Trophoblast cell (in vitro differentiated cells and primary cell): ENCODE measurements around the gene DDIT3.

Source experiments
- DNase-seq, 2 donors: peaks; one replicate each; pipeline ENCODE4 v3.0.0-alpha.2; 2016
- H2AFZ ChIP-seq: 2 replicates; pipeline ENCODE4 v1.6.1; 2013; ENCODE audit warnings: low read length, moderate library complexity, mild to moderate bottlenecking; ENCODE audit not compliant: insufficient read depth, poor library complexity
- H2AK5ac ChIP-seq: 2 replicates; pipeline ENCODE4 v1.6.1; 2013; ENCODE audit warnings: mild to moderate bottlenecking, low read length
- H2BK120ac ChIP-seq: 2 replicates; pipeline ENCODE4 v1.6.1; 2013; ENCODE audit warnings: low read length, mild to moderate bottlenecking, moderate library complexity; ENCODE audit not compliant: insufficient read depth, poor library complexity
- H2BK12ac ChIP-seq: 2 replicates; pipeline ENCODE4 v1.6.1; 2013; ENCODE audit warnings: mild to moderate bottlenecking, low read length, moderate library complexity
- H2BK5ac ChIP-seq: 2 replicates; pipeline ENCODE4 v1.6.1; 2013; ENCODE audit warnings: low read length, low read depth, moderate library complexity, mild to moderate bottlenecking; ENCODE audit not compliant: poor library complexity
- H3K14ac ChIP-seq: 2 replicates; pipeline ENCODE4 v1.6.1; 2013; ENCODE audit warnings: mild to moderate bottlenecking, low read length
- H3K18ac ChIP-seq: 2 replicates; pipeline ENCODE4 v1.6.1; 2013; ENCODE audit warnings: mild to moderate bottlenecking, low read length
- H3K23ac ChIP-seq: 2 replicates; pipeline ENCODE4 v1.6.1; 2013; ENCODE audit warnings: low read length
- H3K27ac ChIP-seq: 2 replicates; pipeline ENCODE4 v1.5.1; 2013; ENCODE audit warnings: low read depth, mild to moderate bottlenecking, inconsistent platforms, low read length, moderate library complexity
- H3K27me3 ChIP-seq: 2 replicates; pipeline ENCODE4 v1.6.1; 2013; ENCODE audit warnings: inconsistent platforms, mild to moderate bottlenecking, low read length, moderate library complexity; ENCODE audit not compliant: insufficient read depth
- H3K36me3 ChIP-seq, 2 experiments: 1 replicate in 1 of 2; 2 replicates in 1 of 2; pipeline ENCODE4 v1.6.1; 2013; ENCODE audit warnings: low read length in 2 of 2, mild to moderate bottlenecking in 2 of 2, moderate library complexity in 1 of 2; ENCODE audit not compliant: insufficient read depth in 2 of 2, control insufficient read depth in 1 of 2
- H3K4ac ChIP-seq: 2 replicates; pipeline ENCODE4 v1.6.1; 2013; ENCODE audit warnings: low read depth, mild to moderate bottlenecking, low read length, moderate library complexity
- H3K4me1 ChIP-seq, 2 experiments: 1 replicate in 1 of 2; 2 replicates in 1 of 2; pipeline ENCODE4 v1.6.1; 2013; ENCODE audit warnings: low read length in 2 of 2, mild to moderate bottlenecking in 2 of 2, moderate library complexity in 1 of 2; ENCODE audit not compliant: insufficient read depth in 2 of 2, control insufficient read depth in 1 of 2
- H3K4me2 ChIP-seq: 2 replicates; pipeline ENCODE4 v1.6.1; 2013; ENCODE audit warnings: inconsistent platforms, mild to moderate bottlenecking, low read length, moderate library complexity
- H3K4me3 ChIP-seq: 2 replicates; pipeline ENCODE4 v1.5.1; 2013; ENCODE audit warnings: mild to moderate bottlenecking, low read depth, low read length, inconsistent platforms
- H3K79me1 ChIP-seq: one replicate; pipeline ENCODE4 v1.6.1; 2013; ENCODE audit warnings: low read length
- H3K79me2 ChIP-seq: 2 replicates; pipeline ENCODE4 v1.6.1; 2013; ENCODE audit warnings: low read length, mild to moderate bottlenecking; ENCODE audit not compliant: control insufficient read depth, insufficient read depth, poor library complexity
- H3K9ac ChIP-seq: 2 replicates; pipeline ENCODE4 v1.6.1; 2013; ENCODE audit warnings: mild to moderate bottlenecking, low read length
- H3K9me3 ChIP-seq: 2 replicates; pipeline ENCODE4 v1.6.1; 2013; ENCODE audit warnings: low read depth, mild to moderate bottlenecking, control low read depth, inconsistent platforms, low read length; ENCODE audit not compliant: insufficient read depth
- H4K12ac ChIP-seq: 2 replicates; pipeline ENCODE4 v1.6.1; 2013; ENCODE audit warnings: low read depth, mild to moderate bottlenecking, low read length, moderate library complexity
- H4K8ac ChIP-seq: 2 replicates; pipeline ENCODE4 v1.6.1; 2013; ENCODE audit warnings: low read depth, mild to moderate bottlenecking, low read length, moderate library complexity
- H4K91ac ChIP-seq: one replicate; pipeline ENCODE4 v1.6.1; 2013; ENCODE audit warnings: low read depth, mild to moderate bottlenecking, low read length, moderate library complexity
- WGBS: extraction: QIAGEN DNeasy Blood & Tissue Kit; methylation state at CpG from one replicate; pipeline ENCODE4 v1.1.7; 2013; ENCODE audit warnings: missing lambda C conversion rate; ENCODE audit not compliant: insufficient read length, insufficient coverage; ENCODE audit errors: extremely low coverage; 5-methylcytosine and 5-hydroxymethylcytosine counted together

DDIT3 gene

DNA sequence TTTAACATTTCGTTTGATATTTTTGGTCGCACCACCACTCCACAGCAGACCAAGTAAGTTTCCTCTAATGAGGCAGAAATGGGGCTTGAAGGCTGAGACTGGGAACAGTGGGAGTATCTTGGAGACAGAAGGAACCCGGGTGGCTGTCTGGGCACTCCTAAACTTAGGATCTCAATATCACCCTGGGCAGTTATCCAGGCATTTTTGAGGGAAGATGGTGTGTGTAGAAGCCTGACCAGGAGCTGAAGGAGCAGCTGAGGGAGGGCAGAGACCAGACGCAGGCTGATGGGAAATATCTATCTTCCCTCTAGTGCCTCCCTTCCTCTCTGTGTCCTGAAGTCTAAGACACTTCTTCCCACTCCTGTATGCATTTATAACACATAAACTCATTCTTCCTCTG, 21.7 kb downstream of the DDIT3 start:
- Histone ChIP-seq H3K36me3 (peaks cover 56 to 64% of the 10 kb centered on the region in 2 experiments), H3K4me3 (no peak overlapping the region), H3K9me3 (no peaks in the 10 kb centered on the region), H3K27me3 (no peaks in the 10 kb centered on the region), H2AFZ (no peak overlapping the region), H3K79me1 (no peaks in the 10 kb centered on the region), H4K8ac (no peak overlapping the region), H4K91ac (no peak overlapping the region), H3K4me1 (no peaks in the 10 kb centered on the region), H2AK5ac (no peak overlapping the region), H3K27ac (no peak overlapping the region), H3K4ac (no peak overlapping the region), H3K14ac (no peak overlapping the region), H3K18ac (no peak overlapping the region), H4K12ac (no peak overlapping the region), H3K9ac (no peak overlapping the region), H2BK120ac (no peak overlapping the region), H3K4me2 (no peak overlapping the region), H2BK12ac (no peak overlapping the region), H2BK5ac (no peak overlapping the region), H3K23ac (no peak overlapping the region), H3K79me2 (no peaks in the 10 kb centered on the region)
- DNase-seq, result no peak
- WGBS, result no CpG with 5 or more reads among the region's 4 CpGs

DNA sequence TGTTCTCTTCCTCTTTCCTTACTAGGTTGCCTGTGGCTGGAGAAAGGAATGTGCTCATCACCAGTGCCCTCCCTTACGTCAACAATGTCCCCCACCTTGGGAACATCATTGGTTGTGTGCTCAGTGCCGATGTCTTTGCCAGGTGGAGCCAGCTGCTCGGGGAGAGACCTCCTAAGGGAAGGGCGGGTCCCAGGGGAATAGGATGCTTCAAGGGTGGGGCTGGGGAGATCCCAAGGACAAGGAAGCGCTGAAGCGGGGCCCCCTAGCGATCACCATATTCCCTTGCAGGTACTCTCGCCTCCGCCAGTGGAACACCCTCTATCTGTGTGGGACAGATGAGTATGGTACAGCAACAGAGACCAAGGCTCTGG, 22.2 kb downstream of the DDIT3 start:
- DNase-seq, result no peak
- no peak overlapping the region for H2AFZ ChIP-seq
- H3K23ac ChIP-seq, result no peak overlapping the region
- H3K36me3 ChIP-seq, result peaks cover 52 to 64% of the 10 kb centered on the region in 2 experiments
- no peak overlapping the region for H4K12ac ChIP-seq
- no peak overlapping the region for H2BK5ac ChIP-seq
- H3K4me1 ChIP-seq, result no peaks in the 10 kb centered on the region
- no peak overlapping the region for H3K14ac ChIP-seq
- H3K9ac ChIP-seq, result no peak overlapping the region
- no peaks in the 10 kb centered on the region for H3K27me3 ChIP-seq
- H2AK5ac ChIP-seq, result no peak overlapping the region
- H3K79me1 ChIP-seq, result no peaks in the 10 kb centered on the region
- H3K4ac ChIP-seq, result no peak overlapping the region
- H3K79me2 ChIP-seq, result no peaks in the 10 kb centered on the region
- no peak overlapping the region for H4K91ac ChIP-seq
- H3K4me3 ChIP-seq, result no peak overlapping the region
- WGBS, result no CpG with 5 or more reads among the region's 9 CpGs
- H2BK12ac ChIP-seq, result no peak overlapping the region
- no peak overlapping the region for H4K8ac ChIP-seq
- H3K18ac ChIP-seq, result no peak overlapping the region
- H3K4me2 ChIP-seq, result no peak overlapping the region
- no peaks in the 10 kb centered on the region for H3K9me3 ChIP-seq
- no peak overlapping the region for H3K27ac ChIP-seq
- H2BK120ac ChIP-seq, result no peak overlapping the region

DNA sequence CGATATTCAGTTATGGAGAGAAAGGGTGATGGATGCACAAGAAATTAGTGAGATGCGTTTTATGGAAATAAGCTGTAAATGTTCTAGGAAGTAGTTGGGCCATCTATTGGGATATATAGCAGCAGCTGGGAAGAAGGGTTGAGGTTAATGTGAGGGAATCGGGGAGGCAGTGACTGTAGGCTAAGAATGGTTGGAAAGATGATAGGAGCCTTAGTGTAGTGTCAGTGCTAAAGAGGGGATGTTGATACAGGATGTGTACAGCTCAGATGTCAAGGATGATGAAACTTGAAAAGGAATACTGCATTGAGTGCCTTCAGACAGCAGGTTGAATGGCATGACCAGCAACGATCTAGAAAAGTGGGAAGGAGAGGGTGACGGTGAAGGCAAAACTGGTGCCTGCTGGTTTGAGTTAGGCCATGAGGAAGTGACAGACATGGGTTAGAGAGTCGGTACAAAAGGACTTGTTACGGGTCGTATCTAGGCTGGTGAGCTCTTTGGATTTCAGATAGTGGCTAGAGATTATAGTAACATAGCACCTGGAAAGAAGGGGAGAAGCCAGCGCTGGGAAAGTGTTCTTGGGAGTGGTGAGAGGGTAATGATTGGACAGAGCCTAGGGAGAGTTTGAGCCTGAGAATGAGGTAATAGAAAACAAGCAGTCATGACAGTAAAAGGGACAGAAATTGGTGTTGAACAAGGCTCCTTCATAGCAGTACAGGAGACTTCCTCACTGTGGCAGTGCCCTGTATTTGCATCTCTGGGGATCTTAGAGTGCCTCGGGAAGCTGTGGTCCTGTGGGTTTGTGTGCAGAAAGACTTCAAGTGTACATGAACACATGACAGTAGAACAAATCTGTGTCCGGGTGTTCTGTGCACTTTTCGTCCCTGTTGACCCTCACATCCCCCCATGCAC, 22.8 kb downstream of the DDIT3 start:
- no peak overlapping the region for H2AFZ ChIP-seq
- 100% methylated on average over 2 of the region's 12 CpGs for WGBS

DNA sequence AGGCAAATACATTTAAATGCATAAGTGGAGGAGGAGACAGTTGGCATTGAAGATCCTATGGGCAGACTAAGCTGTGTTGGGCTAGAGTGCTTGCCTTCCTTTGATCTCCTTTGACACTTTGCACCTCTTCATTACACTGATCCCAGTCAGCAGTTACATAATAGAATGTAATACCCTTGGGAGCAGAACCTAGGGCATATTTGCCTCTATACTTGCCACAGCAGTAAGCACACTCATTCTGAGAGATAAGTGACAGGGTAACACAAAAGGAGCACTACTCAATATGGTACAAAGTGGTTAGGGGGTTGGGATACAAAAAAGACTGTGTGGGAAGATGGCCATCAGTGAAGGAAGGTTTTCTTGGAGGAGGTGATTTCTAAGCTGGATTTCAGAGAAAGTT, 23.5 kb downstream of the DDIT3 start:
- no peak overlapping the region for H3K23ac ChIP-seq
- no peak for DNase-seq
- H3K27me3 ChIP-seq, result no peaks in the 10 kb centered on the region
- no peak overlapping the region for H3K4me3 ChIP-seq
- no peak overlapping the region for H4K8ac ChIP-seq
- H4K12ac ChIP-seq, result no peak overlapping the region
- H3K14ac ChIP-seq, result no peak overlapping the region
- no peak overlapping the region for H2AFZ ChIP-seq
- no peaks in the 10 kb centered on the region for H3K4me1 ChIP-seq
- no peaks in the 10 kb centered on the region for H3K79me1 ChIP-seq
- H3K27ac ChIP-seq, result no peak overlapping the region
- H3K4ac ChIP-seq, result no peak overlapping the region
- no peaks in the 10 kb centered on the region for H3K79me2 ChIP-seq
- H2BK12ac ChIP-seq, result no peak overlapping the region
- no peak overlapping the region for H2BK120ac ChIP-seq
- H3K4me2 ChIP-seq, result no peak overlapping the region
- H3K18ac ChIP-seq, result no peak overlapping the region
- no peak overlapping the region for H2BK5ac ChIP-seq
- no peak overlapping the region for H4K91ac ChIP-seq
- no peak overlapping the region for H3K9ac ChIP-seq
- H3K9me3 ChIP-seq, result no peaks in the 10 kb centered on the region
- peaks cover 49 to 62% of the 10 kb centered on the region in 2 experiments for H3K36me3 ChIP-seq
- no peak overlapping the region for H2AK5ac ChIP-seq

More for the DNA sequence above, 22.8 kb downstream of the DDIT3 start:
- H3K9me3 ChIP-seq, result no peaks in the 10 kb centered on the region
- H3K79me2 ChIP-seq, result no peaks in the 10 kb centered on the region
- no peak overlapping the region for H2AK5ac ChIP-seq
- no peaks in the 10 kb centered on the region for H3K27me3 ChIP-seq
- no peaks in the 10 kb centered on the region for H3K4me1 ChIP-seq
- no peak overlapping the region for H2BK12ac ChIP-seq
- no peak overlapping the region for H4K91ac ChIP-seq
- H3K23ac ChIP-seq, result no peak overlapping the region
- H3K27ac ChIP-seq, result no peak overlapping the region
- H3K36me3 ChIP-seq, result peaks cover 49 to 65% of the 10 kb centered on the region in 2 experiments
- no peak overlapping the region for H3K4me3 ChIP-seq
- H2BK120ac ChIP-seq, result no peak overlapping the region
- no peak overlapping the region for H3K14ac ChIP-seq
- H3K18ac ChIP-seq, result no peak overlapping the region
- H4K8ac ChIP-seq, result no peak overlapping the region
- DNase-seq, result no peak
- no peaks in the 10 kb centered on the region for H3K79me1 ChIP-seq
- no peak overlapping the region for H2BK5ac ChIP-seq
- no peak overlapping the region for H3K4ac ChIP-seq
- H4K12ac ChIP-seq, result no peak overlapping the region
- no peak overlapping the region for H3K9ac ChIP-seq
- H3K4me2 ChIP-seq, result no peak overlapping the region
